GM12801 (cell line): ENCODE data around the gene PIH1D1.

Experiments used
- CTCF ChIP-seq: IDR thresholded peaks from one replicate; pipeline ENCODE4 v1.5.1; 2011; ENCODE audit warnings: control low read depth; ENCODE audit not compliant: insufficient read length; ENCODE audit errors: extremely low read depth

Gene PIH1D1

DNA sequence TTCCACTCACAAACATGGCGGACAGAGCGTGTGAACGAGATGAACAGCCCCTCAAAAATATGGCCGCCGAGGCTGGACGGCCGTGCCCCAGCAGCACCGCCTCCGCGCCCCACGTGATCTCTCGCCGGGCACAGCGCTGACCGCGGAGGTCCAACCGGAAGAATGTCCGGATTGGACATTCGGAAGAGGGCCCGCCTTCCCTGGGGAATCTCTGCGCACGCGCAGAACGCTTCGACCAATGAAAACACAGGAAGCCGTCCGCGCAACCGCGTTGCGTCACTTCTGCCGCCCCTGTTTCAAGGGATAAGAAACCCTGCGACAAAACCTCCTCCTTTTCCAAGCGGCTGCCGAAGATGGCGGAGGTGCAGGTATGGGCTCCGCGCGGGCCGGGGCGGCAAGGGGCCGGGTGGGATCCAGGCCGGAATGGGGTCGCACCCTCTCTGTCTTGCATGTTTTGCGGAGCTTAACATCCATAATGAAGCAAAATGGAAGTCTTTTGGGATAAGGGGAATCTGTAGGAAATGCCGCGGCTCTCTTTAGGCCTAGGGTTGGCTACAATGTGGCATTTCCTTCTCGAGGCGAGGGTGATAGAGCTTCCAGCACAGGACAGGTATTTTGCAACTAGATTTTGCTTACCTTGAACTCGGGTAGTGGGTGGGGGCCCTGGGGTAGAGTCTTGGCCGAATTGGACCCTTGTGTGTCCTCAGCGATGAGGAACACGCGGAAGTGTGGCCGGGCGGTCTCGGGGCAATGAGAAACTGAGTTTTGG is 35.8 kb upstream of the PIH1D1 start, which contains the start of gene RPL13A:
TSS of gene RPL13A (plus strand) at position 332 of the 769 bp plus-strand sequence. CDS start at position 354, 22 bp downstream.
- TF ChIP-seq CTCF: no peak

DNA sequence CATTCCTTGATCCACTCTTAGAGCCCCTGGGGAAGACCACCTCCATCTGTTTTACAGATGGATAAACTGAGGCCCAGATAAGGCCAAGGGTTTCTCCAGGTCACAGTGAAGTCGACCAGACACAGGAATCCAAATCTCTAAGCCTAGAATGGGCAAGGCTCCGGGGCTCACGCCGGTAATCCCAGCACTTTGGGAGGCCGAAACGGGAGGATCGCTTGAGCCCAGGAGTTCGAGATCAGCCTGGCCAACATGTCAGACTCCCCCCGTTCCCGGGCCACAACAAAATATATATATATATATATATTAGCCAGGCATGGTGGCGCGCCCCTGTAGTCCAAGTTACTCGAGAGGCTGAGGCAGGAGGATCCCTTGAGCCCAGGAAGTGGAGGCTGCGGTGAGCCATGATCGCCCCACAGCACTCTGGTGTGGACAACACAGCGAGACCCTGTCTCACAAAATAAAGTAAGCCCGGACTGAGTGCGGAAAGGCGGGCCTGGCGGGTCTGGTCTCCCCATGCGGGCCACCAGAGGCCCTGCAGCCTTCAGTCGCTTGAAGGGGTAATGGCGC is 35.2 kb upstream of the PIH1D1 start:
- no peak for TF ChIP-seq CTCF

- TF ChIP-seq CTCF: no peak
These were observed 34.6 kb upstream of the PIH1D1 start for GRCh38 chr19:49486232-49486631.

DNA sequence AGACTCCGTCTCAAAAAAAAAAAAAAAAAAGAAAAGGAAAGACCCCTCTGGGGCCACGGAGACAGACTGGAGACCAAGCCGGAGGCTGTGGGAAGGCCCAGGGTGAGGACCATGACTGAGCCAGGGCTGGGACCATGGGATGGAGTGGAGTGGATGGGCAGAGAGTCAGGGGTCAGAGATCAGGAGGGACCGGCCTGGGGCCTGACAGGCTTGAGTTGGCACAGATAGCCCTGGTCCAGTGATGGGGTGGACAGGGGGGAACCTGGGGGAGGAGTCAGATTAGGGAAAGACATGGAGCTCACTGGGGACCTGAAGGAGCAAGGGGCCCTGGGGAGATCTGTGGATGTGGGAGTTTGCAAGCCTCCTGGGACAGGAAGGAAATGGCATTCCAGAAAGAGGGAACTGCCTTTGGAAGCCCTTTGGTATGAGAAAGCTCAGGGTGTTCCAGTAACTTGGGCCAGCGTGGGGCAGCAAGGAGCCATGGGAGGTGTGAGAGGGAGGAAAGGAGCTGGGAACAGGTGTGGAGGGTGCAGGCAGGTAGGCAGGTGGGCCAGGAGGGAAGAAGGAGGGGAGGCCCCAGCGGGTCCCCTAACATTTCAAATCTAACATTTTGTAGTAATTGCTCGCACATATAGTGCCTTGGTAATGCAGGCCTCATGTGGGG is 29.5 kb upstream of the PIH1D1 start:
- no peak for TF ChIP-seq CTCF

DNA sequence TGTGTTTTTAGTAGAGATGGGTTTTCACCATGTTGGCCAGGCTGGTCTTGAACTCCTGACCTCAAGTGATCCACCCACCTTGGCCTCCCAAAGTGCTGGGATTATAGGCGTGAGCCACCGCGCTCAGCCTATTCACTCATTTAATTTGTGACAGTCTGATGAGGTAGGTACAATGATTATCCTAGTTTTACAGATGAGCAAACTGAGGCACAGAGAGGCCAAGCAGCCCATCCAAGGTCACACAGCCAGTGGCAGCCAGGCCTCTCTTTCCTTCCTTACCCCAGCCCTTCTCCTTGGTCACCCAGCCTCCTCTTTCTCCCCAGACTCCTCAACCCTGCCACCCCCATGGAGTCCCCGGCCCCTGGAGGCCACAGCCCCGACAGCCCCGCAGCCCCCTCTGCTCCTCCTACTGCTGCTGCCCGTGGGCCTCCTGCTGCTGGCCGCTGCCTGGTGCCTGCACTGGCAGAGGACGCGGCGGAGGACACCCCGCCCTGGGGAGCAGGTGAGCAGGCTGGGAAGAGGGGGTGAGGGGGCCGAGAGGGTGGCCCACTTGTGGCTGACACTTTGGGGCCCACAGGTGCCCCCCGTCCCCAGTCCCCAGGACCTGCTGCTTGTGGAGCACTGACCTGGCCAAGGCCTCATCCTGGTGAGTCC is 28.5 kb upstream of the PIH1D1 start:
- TF ChIP-seq CTCF: no peak

DNA sequence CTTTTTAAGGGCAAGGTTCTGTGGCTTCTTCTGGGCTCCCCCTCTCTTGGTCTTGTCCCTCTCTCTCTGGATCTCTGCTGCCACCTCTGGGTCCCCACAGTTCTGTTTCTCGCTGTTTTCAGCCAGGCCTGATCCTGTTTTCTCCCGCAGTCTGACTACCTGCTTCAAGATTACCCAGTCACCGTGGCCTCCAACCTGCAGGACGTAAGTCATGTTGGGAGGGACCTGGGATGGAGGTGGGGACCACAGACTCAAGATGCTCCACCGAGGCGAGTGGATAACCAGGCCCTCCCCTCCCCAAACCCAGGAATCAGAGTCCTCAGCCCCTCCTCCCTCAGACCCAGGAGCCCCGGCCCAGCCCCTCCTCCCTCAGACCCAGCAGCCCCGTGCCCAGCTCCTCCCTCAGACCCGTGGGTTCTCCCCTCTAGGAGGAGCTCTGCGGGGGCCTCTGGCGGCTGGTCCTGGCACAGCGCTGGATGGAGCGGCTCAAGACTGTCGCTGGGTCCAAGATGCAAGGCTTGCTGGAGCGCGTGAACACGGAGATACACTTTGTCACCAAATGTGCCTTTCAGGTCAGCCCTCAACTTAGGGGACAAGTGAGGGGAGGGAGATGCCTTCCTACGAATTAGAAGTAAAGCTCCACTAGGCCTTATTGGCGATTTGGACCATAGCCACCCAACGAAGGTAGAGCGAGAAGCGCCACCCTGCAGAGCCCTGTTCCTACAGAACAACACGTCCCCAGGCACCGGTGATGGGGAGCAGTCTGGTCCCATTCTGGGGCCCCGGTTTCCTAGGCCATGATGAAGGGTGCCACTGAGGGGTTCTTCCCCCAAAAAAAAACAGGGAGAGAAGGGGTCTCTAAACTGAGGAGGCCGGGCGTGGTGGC is 24.6 kb upstream of the PIH1D1 start:
- TF ChIP-seq CTCF: no peak
